GM19452 (cell line): ENCODE measurements around the gene COL5A2.

Experiments used
- ATAC-seq: cut with Tn5 transposase; IDR thresholded peaks from one replicate; pipeline ENCODE4 v1.9.1; 2021; ENCODE audit not compliant: unreplicated experiment

The COL5A2 gene

DNA sequence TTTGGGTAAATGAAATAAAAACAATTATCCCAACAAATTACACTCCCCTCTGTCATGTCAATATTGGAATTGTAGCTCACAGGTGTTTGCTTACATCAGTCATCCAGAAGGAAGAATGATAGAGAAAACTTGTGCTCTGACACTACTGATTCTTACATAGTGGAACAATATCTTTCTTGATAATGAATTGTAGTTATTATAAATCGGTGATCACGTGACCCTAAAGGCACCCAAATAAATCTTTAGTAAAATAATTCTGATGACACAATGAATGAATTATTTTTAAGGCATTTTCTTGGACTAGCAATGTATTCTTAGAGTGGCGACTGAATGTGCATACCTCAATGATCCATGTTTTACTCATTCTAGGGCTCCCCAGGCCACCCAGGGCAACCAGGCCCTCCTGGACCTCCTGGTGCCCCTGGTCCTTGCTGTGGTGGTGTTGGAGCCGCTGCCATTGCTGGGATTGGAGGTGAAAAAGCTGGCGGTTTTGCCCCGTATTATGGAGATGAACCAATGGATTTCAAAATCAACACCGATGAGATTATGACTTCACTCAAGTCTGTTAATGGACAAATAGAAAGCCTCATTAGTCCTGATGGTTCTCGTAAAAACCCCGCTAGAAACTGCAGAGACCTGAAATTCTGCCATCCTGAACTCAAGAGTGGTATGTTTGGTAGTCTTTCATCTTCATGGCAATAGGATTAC, 170.9 kb downstream of the COL5A2 start:
- ATAC-seq, result no peak

GRCh38 chr2:189002079-189002478, 177.5 kb downstream of the COL5A2 start:
- no peak for ATAC-seq

GRCh38 chr2:189000221-189000620, 179.3 kb downstream of the COL5A2 start:
- no peak for ATAC-seq

DNA sequence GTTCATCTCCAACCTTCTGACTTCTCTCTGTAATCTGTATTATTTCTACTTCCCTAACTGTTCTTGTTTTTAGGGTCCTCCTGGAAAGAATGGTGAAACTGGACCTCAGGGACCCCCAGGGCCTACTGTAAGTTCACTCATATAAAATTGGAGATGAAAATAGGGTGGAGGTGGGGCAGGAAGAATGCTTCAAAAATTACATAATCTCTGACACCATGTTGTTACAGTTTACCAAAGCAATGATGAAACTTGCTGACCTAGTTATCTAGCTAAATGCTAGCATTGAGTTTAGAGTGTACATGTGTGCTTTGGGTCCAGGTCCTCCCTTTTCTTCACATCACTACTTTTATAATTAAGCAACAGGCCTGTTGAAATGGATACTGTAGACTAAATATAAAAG, 182.3 kb downstream of the COL5A2 start:
- no peak for ATAC-seq

DNA sequence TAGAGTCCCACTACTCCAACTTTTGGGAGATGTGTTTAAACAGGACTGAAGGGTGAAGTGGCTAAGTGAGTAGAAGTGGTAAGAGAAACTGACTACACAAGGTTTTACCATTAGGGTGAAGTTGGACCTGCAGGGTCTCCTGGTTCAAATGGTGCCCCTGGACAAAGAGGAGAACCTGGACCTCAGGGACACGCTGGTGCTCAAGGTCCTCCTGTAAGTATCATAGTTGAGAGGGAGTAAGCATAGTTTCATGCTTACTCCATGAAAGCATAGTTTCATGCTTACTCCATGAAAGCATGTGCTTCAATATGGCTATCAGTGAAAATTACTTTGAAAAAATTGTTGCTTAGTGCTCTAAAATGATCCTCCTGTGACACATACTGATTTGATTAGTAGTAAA, 186.3 kb downstream of the COL5A2 start:
- no peak for ATAC-seq

- ATAC-seq, result no peak
Measured at GRCh38 chr2:188986839-188987238, 192.7 kb downstream of the COL5A2 start.

DNA sequence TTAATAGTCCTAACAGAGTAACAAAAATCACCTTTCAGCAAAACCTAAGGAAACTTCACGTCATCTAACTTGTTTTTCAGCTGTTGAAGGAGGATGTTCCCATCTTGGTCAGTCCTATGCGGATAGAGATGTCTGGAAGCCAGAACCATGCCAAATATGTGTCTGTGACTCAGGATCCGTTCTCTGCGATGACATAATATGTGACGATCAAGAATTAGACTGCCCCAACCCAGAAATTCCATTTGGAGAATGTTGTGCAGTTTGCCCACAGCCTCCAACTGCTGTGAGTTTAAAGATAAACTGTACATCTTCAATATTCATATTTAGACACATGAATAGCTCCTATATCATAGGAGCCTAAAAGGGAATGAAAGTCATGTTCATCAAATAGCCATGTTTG, 194.9 kb downstream of the COL5A2 start:
- ATAC-seq, result no peak

- no peak for ATAC-seq
Measured at GRCh38 chr2:188984065-188984491, 195.5 kb downstream of the COL5A2 start.

- no peak for ATAC-seq
Measured at GRCh38 chr2:188983427-188984064, 196.0 kb downstream of the COL5A2 start.
